ENCODE data around the gene RAMACL.

- no peak for TF ChIP-seq CTCF (IDR thresholded peaks at IDR 0.05; ENCODE audit: low read depth, low read length)
- no peak for TF ChIP-seq EZH2phosphoT487 (IDR thresholded peaks at IDR 0.05; ENCODE audit: low read depth)
These were observed 46.3 kb upstream of the RAMACL start for GRCh38 chr6:166632731-166633130.

All from OCI-LY3 (cell line).